Mesendoderm (in vitro differentiated cells): ENCODE results near the gene IL1RAPL2.

Experiments
- DNase-seq: peaks from one replicate; pipeline ENCODE4 v3.0.0; 2013
- H2AK5ac ChIP-seq: 2 replicates; pipeline ENCODE4 v1.6.1; 2013; ENCODE audit warnings: low read length, inconsistent platforms
- H2BK120ac ChIP-seq: 2 replicates; pipeline ENCODE4 v1.6.1; 2013; ENCODE audit warnings: low read depth, mild to moderate bottlenecking, low read length, moderate library complexity, mixed read lengths
- H2BK15ac ChIP-seq: replicated peaks from 2 replicates; pipeline ENCODE4 v1.6.1; 2013; ENCODE audit warnings: low read depth, mild to moderate bottlenecking, moderate library complexity
- H2BK5ac ChIP-seq: 2 replicates; pipeline ENCODE4 v1.6.1; 2013; ENCODE audit warnings: low read length, inconsistent platforms
- H3K18ac ChIP-seq: 2 replicates; pipeline ENCODE4 v1.6.1; 2013; ENCODE audit warnings: mild to moderate bottlenecking, low read length, mixed read lengths
- H3K23ac ChIP-seq: one replicate; pipeline ENCODE4 v1.6.1; 2013; ENCODE audit warnings: low read length
- H3K27ac ChIP-seq: 2 replicates; pipeline ENCODE4 v1.5.1; 2013; ENCODE audit warnings: low read depth, mild to moderate bottlenecking, inconsistent platforms, low read length, moderate library complexity
- H3K27me3 ChIP-seq: 2 replicates; pipeline ENCODE4 v1.6.1; 2013; ENCODE audit warnings: low read length, control low read depth, mild to moderate bottlenecking, inconsistent platforms; ENCODE audit not compliant: insufficient read depth, poor library complexity
- H3K36me3 ChIP-seq: 2 replicates; pipeline ENCODE4 v1.6.1; 2013; ENCODE audit warnings: low read length, inconsistent platforms; ENCODE audit not compliant: control insufficient read depth, insufficient read depth
- H3K4ac ChIP-seq: one replicate; pipeline ENCODE4 v1.6.1; 2013; ENCODE audit warnings: low read depth, mild to moderate bottlenecking, low read length, moderate library complexity
- H3K4me1 ChIP-seq: 2 replicates; pipeline ENCODE4 v1.6.1; 2013; ENCODE audit warnings: low read depth, low read length, inconsistent platforms; ENCODE audit not compliant: control insufficient read depth
- H3K4me2 ChIP-seq: 2 replicates; pipeline ENCODE4 v1.6.1; 2013; ENCODE audit warnings: low read length
- H3K4me3 ChIP-seq: 2 replicates; pipeline ENCODE4 v1.5.1; 2013; ENCODE audit warnings: mild to moderate bottlenecking, low read length
- H3K56ac ChIP-seq: one replicate; pipeline ENCODE4 v1.6.1; 2013; ENCODE audit warnings: low read length
- H3K79me1 ChIP-seq: 2 replicates; pipeline ENCODE4 v1.6.1; 2013; ENCODE audit warnings: low read length, inconsistent platforms
- H3K79me2 ChIP-seq: 2 replicates; pipeline ENCODE4 v1.6.1; 2013; ENCODE audit warnings: mild to moderate bottlenecking, low read length; ENCODE audit not compliant: control insufficient read depth, insufficient read depth
- H3K9ac ChIP-seq: 2 replicates; pipeline ENCODE4 v1.6.1; 2013; ENCODE audit warnings: low read length, inconsistent platforms
- H4K5ac ChIP-seq: one replicate; pipeline ENCODE4 v1.6.1; 2013; ENCODE audit warnings: low read length
- H4K8ac ChIP-seq: one replicate; pipeline ENCODE4 v1.6.1; 2013; ENCODE audit warnings: low read depth, mild to moderate bottlenecking, control low read depth, low read length, moderate library complexity
- WGBS: extraction: QIAGEN DNeasy Blood & Tissue Kit; methylation state at CpG from one replicate; pipeline ENCODE4 v1.1.7; 2013; ENCODE audit warnings: low lambda C conversion rate, missing lambda C conversion rate; ENCODE audit not compliant: insufficient coverage; ENCODE audit errors: extremely low coverage; 5-methylcytosine and 5-hydroxymethylcytosine counted together

IL1RAPL2 gene

DNA sequence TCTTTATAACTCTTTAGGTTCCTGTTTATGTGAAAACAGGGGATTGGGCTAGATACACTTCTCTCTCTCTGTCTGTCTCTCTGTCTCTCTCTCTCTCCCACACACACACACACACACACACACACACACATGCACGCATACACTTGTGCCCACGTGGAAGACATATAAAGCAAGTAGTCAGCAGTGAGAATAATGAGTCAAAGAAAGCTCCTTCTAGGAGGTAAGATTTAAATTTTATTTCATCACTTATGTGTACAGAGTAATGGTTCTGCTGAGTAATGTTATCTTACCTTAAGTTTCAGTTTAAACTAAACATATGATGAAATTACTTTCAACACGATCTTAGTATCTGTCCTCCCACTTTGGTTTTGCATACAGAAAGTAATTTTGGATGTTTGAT is 897.5 kb downstream of the IL1RAPL2 start:
- H4K5ac ChIP-seq, result no peak overlapping the region
- H3K9ac ChIP-seq, result no peak overlapping the region
- no peak overlapping the region for H3K4me3 ChIP-seq
- no peaks in the 10 kb centered on the region for H3K79me2 ChIP-seq
- H2BK5ac ChIP-seq, result no peak overlapping the region
- H2AK5ac ChIP-seq, result no peak overlapping the region
- WGBS, result no CpG with 5 or more reads among the region's 3 CpGs
- H3K4me1 ChIP-seq, result no peaks in the 10 kb centered on the region
- no peak overlapping the region for H3K4ac ChIP-seq
- H3K27me3 ChIP-seq, result no peaks in the 10 kb centered on the region
- H3K79me1 ChIP-seq, result no peaks in the 10 kb centered on the region
- H3K4me2 ChIP-seq, result no peak overlapping the region
- no peak overlapping the region for H3K18ac ChIP-seq
- H3K36me3 ChIP-seq, result no peaks in the 10 kb centered on the region
- no peak overlapping the region for H3K27ac ChIP-seq
- no peak overlapping the region for H3K23ac ChIP-seq
- H4K8ac ChIP-seq, result no peak overlapping the region
- no peak overlapping the region for H2BK15ac ChIP-seq
- H3K56ac ChIP-seq, result no peak overlapping the region
- no peak overlapping the region for H2BK120ac ChIP-seq
- no peak for DNase-seq

DNA sequence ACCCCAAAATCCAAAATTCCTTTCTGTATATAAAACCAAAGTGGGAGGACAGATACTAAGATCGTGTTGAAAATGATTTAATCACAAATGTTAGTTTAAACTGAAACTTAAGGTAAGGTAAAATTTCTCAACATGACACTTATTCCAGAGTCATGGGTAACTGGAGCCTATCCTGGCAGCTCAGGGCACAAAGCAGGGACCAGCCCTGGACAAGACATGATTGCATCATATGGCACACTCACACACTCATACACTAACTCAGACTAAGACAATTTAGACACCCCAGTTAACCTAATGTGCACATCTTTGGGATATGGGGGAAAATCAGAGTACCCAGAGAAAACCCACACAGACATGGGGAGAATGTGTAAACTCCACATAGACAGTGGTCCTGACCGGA is 898.6 kb downstream of the IL1RAPL2 start:
- Histone ChIP-seq H4K8ac (no peak overlapping the region), H3K79me2 (no peaks in the 10 kb centered on the region), H3K9ac (no peak overlapping the region), H2BK120ac (no peak overlapping the region), H3K4me3 (no peak overlapping the region), H3K4ac (no peak overlapping the region), H3K18ac (no peak overlapping the region), H3K36me3 (no peaks in the 10 kb centered on the region), H2BK15ac (no peak overlapping the region), H3K79me1 (no peaks in the 10 kb centered on the region), H2BK5ac (no peak overlapping the region), H4K5ac (no peak overlapping the region), H3K27ac (no peak overlapping the region), H3K27me3 (no peaks in the 10 kb centered on the region), H3K4me2 (no peak overlapping the region), H3K23ac (no peak overlapping the region), H3K4me1 (no peaks in the 10 kb centered on the region), H3K56ac (no peak overlapping the region), H2AK5ac (no peak overlapping the region)
- no peak for DNase-seq
- WGBS, result no CpG with 5 or more reads among the region's 2 CpGs

DNA sequence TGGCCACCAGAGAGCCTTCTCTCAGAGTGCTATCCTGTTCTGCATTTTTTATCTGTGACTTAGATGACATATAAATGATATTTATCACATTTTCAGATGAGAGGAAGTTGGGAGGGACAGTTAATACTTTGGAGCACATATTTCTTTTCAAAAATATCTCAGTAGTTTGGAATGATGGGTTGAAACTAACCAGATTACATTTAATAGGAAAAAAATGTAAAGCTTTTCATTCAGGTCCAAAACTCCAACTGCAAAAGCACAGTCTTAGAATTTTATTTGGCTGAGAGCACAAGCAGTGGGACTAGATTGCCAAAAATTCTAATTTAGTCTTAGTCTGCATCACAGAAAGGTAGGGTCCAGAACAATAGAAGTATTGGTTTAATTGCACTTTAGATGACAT is 902.7 kb downstream of the IL1RAPL2 start:
- Histone ChIP-seq H3K9ac (no peak overlapping the region), H3K23ac (no peak overlapping the region), H2BK5ac (no peak overlapping the region), H3K79me2 (no peaks in the 10 kb centered on the region), H3K56ac (no peak overlapping the region), H2AK5ac (no peak overlapping the region), H3K79me1 (no peaks in the 10 kb centered on the region), H3K27ac (no peak overlapping the region), H2BK15ac (no peak overlapping the region), H4K5ac (no peak overlapping the region), H3K27me3 (no peaks in the 10 kb centered on the region), H4K8ac (no peak overlapping the region), H2BK120ac (no peak overlapping the region), H3K4ac (no peak overlapping the region), H3K36me3 (no peaks in the 10 kb centered on the region), H3K18ac (no peak overlapping the region), H3K4me1 (no peaks in the 10 kb centered on the region), H3K4me2 (no peak overlapping the region), H3K4me3 (no peak overlapping the region)
- no peak for DNase-seq

DNA sequence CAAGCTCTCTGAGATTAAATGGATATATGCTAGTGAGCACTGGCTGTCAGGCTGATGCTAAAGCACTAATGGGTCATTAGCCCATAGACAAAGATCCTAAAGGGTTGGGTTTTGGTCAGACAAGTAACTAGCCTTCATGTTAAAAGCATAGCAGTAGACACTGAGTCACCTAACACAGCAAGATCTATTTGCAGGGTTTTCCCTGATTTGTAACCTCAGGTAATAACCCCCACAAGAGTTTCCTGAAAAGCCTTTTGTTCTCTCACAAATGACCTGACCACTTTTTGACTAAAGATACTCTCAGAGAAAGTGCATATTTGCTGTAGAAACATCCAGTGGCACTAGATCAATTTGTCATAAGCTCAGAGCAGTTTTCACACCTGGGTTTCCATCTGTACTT is 905.6 kb downstream of the IL1RAPL2 start:
- Histone ChIP-seq H4K8ac (no peak overlapping the region), H3K23ac (no peak overlapping the region), H2BK5ac (no peak overlapping the region), H3K27ac (no peak overlapping the region), H3K4me3 (no peak overlapping the region), H3K4me1 (no peaks in the 10 kb centered on the region), H3K79me2 (no peaks in the 10 kb centered on the region), H3K79me1 (no peaks in the 10 kb centered on the region), H2BK120ac (no peak overlapping the region), H3K56ac (no peak overlapping the region), H3K4me2 (no peak overlapping the region), H3K4ac (no peak overlapping the region), H3K18ac (no peak overlapping the region), H3K27me3 (no peaks in the 10 kb centered on the region), H2BK15ac (no peak overlapping the region), H3K36me3 (no peaks in the 10 kb centered on the region), H4K5ac (no peak overlapping the region), H2AK5ac (no peak overlapping the region), H3K9ac (no peak overlapping the region)
- DNase-seq, result no peak

DNA sequence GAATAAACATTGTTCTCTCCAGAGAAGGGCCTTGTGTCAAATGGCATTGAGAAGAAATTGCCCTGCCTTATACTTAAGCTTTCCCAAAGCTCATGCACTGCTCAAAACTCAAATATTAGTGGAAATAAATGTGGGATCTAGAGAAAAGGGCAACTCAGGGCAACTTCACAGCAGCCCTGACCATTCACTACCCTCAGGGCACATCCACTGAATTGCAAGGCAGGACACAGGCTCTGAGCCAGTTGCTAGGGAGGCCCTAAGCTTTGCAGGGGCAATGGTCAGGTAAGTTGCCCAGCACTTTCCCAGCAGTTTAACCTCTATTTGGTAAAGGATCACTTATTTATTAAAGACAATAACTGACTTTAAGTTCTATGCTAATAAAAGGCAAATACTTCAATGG is 909.8 kb downstream of the IL1RAPL2 start:
- Histone ChIP-seq H2BK5ac (no peak overlapping the region), H3K4me1 (no peaks in the 10 kb centered on the region)

DNA sequence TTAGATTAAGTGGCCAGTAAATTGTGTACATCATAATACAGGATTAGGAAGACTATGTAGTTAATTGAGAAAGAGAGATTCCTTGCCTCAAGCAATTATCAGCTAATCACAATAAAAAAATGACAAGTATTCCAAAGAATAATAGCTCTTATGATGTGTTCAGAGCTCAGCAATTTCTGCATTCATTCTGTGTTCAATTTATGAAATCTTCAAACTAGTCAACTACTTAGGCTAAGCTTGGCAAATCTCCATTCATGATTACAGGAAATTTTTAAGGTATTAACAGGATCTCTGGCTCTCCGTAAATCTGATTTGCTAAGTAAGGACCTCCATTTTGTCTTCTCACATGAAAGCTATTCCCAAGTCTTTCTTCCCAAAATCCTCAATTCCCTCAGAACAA is 911.4 kb downstream of the IL1RAPL2 start:
- H3K4me3 ChIP-seq, result no peak overlapping the region
- no peaks in the 10 kb centered on the region for H3K79me1 ChIP-seq
- no peak overlapping the region for H2BK5ac ChIP-seq
- H2BK120ac ChIP-seq, result no peak overlapping the region
- no peaks in the 10 kb centered on the region for H3K36me3 ChIP-seq
- H3K9ac ChIP-seq, result no peak overlapping the region
- H3K23ac ChIP-seq, result no peak overlapping the region
- H4K8ac ChIP-seq, result no peak overlapping the region
- no peak overlapping the region for H3K4ac ChIP-seq
- no peak overlapping the region for H3K27ac ChIP-seq
- H2AK5ac ChIP-seq, result no peak overlapping the region
- H4K5ac ChIP-seq, result no peak overlapping the region
- DNase-seq, result no peak
- no peaks in the 10 kb centered on the region for H3K27me3 ChIP-seq
- H2BK15ac ChIP-seq, result no peak overlapping the region
- H3K18ac ChIP-seq, result no peak overlapping the region
- no peaks in the 10 kb centered on the region for H3K79me2 ChIP-seq
- H3K4me2 ChIP-seq, result no peak overlapping the region
- no peak overlapping the region for H3K56ac ChIP-seq
- no peaks in the 10 kb centered on the region for H3K4me1 ChIP-seq
- WGBS, result no CpG with 5 or more reads among the region's 1 CpG

More for the DNA sequence above, 909.8 kb downstream of the IL1RAPL2 start:
- no peak overlapping the region for H3K4me2 ChIP-seq
- H3K9ac ChIP-seq, result no peak overlapping the region
- H3K27me3 ChIP-seq, result no peaks in the 10 kb centered on the region
- H3K27ac ChIP-seq, result no peak overlapping the region
- H3K23ac ChIP-seq, result no peak overlapping the region
- no peaks in the 10 kb centered on the region for H3K79me2 ChIP-seq
- H3K56ac ChIP-seq, result no peak overlapping the region
- H3K4me3 ChIP-seq, result no peak overlapping the region
- peak; percentile 14 for DNase-seq
- no peak overlapping the region for H2BK15ac ChIP-seq
- H3K36me3 ChIP-seq, result no peaks in the 10 kb centered on the region
- no peak overlapping the region for H4K8ac ChIP-seq
- H3K79me1 ChIP-seq, result no peaks in the 10 kb centered on the region
- H4K5ac ChIP-seq, result no peak overlapping the region
- no peak overlapping the region for H2AK5ac ChIP-seq
- no peak overlapping the region for H3K4ac ChIP-seq
- no peak overlapping the region for H2BK120ac ChIP-seq
- H3K18ac ChIP-seq, result no peak overlapping the region
